K562 (cell line): ENCODE data around the gene ADARB2. TPM values are rescaled to one million over a fixed set of nuclear protein-coding genes. Genes with fewer than 3 reads are reported as not detected.

Source experiments
- EP300 ChIP-seq: IDR thresholded peaks from 2 replicates; pipeline ENCODE4 v1.6.1; 2012; ENCODE audit warnings: low read length, improper control_type of control experiment
- HMG20B ChIP-seq: fragments of 250-450 bp; sonication (Bioruptor Pico); IDR thresholded peaks from 2 replicates; pipeline ENCODE4 v1.5.0; 2021; ENCODE audit warnings: mild to moderate bottlenecking
- KDM2B ChIP-seq: fragments of 250-450 bp; sonication (Bioruptor Pico); IDR thresholded peaks from 2 replicates; pipeline ENCODE4 v1.8.0; 2021; ENCODE audit warnings: mild to moderate bottlenecking, moderate library complexity
- MAFK ChIP-seq: IDR thresholded peaks from 2 replicates; pipeline ENCODE4 v1.6.1; 2011; ENCODE audit warnings: low read length, improper control_type of control experiment
- NFE2 ChIP-seq: IDR thresholded peaks from 2 replicates; pipeline ENCODE4 v1.6.1; 2014; ENCODE audit warnings: antibody characterized with exemption, low read depth
- ZNF644 ChIP-seq: fragments of 200-800 bp; sonication (Bioruptor generic); IDR thresholded peaks from 2 replicates; pipeline ENCODE4 v1.6.1; 2016; ENCODE audit warnings: low read depth, missing genetic modification characterization, missing compliant biosample characterization
- polyA plus RNA-seq, 8 experiments: library from polyadenylated mRNA; depleted of rRNA in 4 of 8; stranded (reverse) in 5 of 8; unstranded in 3 of 8; fragments of >200 nt; fragmentation: Nextera tagmentation in 2 of 8; fragmentation: Illumina TruSeq in 1 of 8; extraction: Ambion mirVana in 2 of 8; extraction: Trizol in 1 of 8; gene quantifications; 2 replicates each; pipeline versions ENCODE4 v1.2.1 to v1.2.3, GENCODE V29; 2011 to 2014; ENCODE audit warnings: inconsistent platforms in 1 of 8, missing spikeins in 1 of 8
- total RNA-seq, 7 experiments: library from RNA; depleted of rRNA in 6 of 7; stranded (reverse); fragments of >200 nt in 6 of 7; fragmentation: Illumina TruSeq in 2 of 7; extraction: Trizol in 2 of 7; gene quantifications; 2 replicates each; pipeline versions ENCODE4 v1.2.1 to v1.2.3, GENCODE V29; 2011 to 2021; ENCODE audit warnings: low replicate concordance in 1 of 7
- TF ChIP-seq, protein P1 (sequence below): sonication (generic); formaldehyde crosslinking; IDR thresholded peaks from 2 replicates; pipeline ENCODE4 v1.8.1; 2023; ENCODE audit warnings: mild to moderate bottlenecking, missing genetic modification reagents
- TF ChIP-seq, protein P2 (sequence below), 2 experiments: fragments of 450-650 bp; IDR thresholded peaks; 2 replicates each; pipeline ENCODE4 v1.6.1; 2018; ENCODE audit warnings: mild to moderate bottlenecking in 2 of 2, low read depth in 1 of 2; ENCODE audit not compliant: partially characterized antibody in 2 of 2
- TF ChIP-seq, protein P3 (sequence below): sonication (generic); formaldehyde crosslinking; IDR thresholded peaks from 2 replicates; pipeline ENCODE4 v1.8.0; 2022; ENCODE audit warnings: missing genetic modification reagents, mild to moderate bottlenecking, borderline replicate concordance
- TF ChIP-seq, protein P4 (sequence below): fragments of 450-650 bp; conservative IDR thresholded peaks from 2 replicates; pipeline ENCODE4 v1.6.1; 2016; ENCODE audit warnings: missing genetic modification characterization, low read depth, mild to moderate bottlenecking, control low read depth, missing compliant biosample characterization

Gene ADARB2
- total and polyA plus RNA-seq, 9 of the 15 experiments (the other 6 are each of a cell fraction or from before 2014, with no cell fraction given): not detected

DNA sequence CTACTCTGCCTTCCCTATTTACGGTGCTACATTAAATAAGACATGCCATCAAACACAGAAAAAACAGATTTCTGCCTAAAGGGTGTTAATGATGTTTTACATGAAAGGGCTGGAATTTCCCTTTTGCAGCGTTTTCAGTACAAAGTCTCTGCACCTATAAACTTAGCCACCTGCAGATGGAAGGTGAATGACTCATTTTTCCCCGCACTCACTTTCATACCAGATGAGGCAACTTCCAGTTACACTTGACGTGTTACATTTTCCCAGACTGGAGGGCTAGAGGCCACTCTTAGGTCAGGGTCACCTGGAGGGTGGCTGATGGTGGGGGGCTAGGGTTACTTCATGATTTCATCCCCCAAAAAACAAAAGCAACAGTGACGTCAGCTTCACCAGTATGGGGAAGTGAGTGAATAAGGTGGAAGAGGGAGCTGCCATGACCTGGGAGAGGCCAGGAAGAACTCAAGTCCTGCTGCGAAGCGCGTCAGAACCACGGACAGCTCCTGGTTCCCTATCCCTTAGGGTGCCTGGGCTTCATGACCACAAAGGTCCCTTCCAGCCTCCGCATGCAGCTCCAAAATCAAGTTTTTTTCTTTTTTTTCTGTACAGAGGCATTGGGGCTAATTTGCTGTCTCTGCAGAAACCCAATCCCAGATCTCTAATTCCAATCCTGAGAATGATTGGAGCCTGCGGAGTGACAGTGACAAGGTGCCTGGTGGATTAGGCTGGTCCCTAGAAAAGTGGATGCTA, 94.0 kb downstream of the ADARB2 start (continued):
- TF ChIP-seq, protein P1, sequence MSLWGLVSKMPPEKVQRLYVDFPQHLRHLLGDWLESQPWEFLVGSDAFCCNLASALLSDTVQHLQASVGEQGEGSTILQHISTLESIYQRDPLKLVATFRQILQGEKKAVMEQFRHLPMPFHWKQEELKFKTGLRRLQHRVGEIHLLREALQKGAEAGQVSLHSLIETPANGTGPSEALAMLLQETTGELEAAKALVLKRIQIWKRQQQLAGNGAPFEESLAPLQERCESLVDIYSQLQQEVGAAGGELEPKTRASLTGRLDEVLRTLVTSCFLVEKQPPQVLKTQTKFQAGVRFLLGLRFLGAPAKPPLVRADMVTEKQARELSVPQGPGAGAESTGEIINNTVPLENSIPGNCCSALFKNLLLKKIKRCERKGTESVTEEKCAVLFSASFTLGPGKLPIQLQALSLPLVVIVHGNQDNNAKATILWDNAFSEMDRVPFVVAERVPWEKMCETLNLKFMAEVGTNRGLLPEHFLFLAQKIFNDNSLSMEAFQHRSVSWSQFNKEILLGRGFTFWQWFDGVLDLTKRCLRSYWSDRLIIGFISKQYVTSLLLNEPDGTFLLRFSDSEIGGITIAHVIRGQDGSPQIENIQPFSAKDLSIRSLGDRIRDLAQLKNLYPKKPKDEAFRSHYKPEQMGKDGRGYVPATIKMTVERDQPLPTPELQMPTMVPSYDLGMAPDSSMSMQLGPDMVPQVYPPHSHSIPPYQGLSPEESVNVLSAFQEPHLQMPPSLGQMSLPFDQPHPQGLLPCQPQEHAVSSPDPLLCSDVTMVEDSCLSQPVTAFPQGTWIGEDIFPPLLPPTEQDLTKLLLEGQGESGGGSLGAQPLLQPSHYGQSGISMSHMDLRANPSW (CRISPR knock-in tag): no peak
- TF ChIP-seq MAFK (no peak), HMG20B (CRISPR knock-in tag) (no peak), NFE2 (no peak), KDM2B (CRISPR knock-in tag) (no peak), EP300 (no peak), ZNF644 (no peak)
- TF ChIP-seq, protein P2, sequence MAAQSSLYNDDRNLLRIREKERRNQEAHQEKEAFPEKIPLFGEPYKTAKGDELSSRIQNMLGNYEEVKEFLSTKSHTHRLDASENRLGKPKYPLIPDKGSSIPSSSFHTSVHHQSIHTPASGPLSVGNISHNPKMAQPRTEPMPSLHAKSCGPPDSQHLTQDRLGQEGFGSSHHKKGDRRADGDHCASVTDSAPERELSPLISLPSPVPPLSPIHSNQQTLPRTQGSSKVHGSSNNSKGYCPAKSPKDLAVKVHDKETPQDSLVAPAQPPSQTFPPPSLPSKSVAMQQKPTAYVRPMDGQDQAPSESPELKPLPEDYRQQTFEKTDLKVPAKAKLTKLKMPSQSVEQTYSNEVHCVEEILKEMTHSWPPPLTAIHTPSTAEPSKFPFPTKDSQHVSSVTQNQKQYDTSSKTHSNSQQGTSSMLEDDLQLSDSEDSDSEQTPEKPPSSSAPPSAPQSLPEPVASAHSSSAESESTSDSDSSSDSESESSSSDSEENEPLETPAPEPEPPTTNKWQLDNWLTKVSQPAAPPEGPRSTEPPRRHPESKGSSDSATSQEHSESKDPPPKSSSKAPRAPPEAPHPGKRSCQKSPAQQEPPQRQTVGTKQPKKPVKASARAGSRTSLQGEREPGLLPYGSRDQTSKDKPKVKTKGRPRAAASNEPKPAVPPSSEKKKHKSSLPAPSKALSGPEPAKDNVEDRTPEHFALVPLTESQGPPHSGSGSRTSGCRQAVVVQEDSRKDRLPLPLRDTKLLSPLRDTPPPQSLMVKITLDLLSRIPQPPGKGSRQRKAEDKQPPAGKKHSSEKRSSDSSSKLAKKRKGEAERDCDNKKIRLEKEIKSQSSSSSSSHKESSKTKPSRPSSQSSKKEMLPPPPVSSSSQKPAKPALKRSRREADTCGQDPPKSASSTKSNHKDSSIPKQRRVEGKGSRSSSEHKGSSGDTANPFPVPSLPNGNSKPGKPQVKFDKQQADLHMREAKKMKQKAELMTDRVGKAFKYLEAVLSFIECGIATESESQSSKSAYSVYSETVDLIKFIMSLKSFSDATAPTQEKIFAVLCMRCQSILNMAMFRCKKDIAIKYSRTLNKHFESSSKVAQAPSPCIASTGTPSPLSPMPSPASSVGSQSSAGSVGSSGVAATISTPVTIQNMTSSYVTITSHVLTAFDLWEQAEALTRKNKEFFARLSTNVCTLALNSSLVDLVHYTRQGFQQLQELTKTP (IDR thresholded peaks at IDR 0.05; ENCODE audit: low read depth in 1 of 2, partially characterized antibody in 2 of 2): peak in 1 of 2 experiments; percentile 29
- TF ChIP-seq, protein P3, sequence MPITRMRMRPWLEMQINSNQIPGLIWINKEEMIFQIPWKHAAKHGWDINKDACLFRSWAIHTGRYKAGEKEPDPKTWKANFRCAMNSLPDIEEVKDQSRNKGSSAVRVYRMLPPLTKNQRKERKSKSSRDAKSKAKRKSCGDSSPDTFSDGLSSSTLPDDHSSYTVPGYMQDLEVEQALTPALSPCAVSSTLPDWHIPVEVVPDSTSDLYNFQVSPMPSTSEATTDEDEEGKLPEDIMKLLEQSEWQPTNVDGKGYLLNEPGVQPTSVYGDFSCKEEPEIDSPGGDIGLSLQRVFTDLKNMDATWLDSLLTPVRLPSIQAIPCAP (CRISPR knock-in tag): no peak
- TF ChIP-seq, protein P4, sequence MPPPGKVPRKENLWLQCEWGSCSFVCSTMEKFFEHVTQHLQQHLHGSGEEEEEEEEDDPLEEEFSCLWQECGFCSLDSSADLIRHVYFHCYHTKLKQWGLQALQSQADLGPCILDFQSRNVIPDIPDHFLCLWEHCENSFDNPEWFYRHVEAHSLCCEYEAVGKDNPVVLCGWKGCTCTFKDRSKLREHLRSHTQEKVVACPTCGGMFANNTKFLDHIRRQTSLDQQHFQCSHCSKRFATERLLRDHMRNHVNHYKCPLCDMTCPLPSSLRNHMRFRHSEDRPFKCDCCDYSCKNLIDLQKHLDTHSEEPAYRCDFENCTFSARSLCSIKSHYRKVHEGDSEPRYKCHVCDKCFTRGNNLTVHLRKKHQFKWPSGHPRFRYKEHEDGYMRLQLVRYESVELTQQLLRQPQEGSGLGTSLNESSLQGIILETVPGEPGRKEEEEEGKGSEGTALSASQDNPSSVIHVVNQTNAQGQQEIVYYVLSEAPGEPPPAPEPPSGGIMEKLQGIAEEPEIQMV (tag): no peak
- TF ChIP-seq, all 486 proteins: peak for 4
